ENCODE results near the gene ZDHHC8. TPM values are rescaled to one million over a fixed set of nuclear protein-coding genes. Genes with fewer than 3 reads are reported as not detected.
A peak's percentile ranks its signal among the peaks of the same experiment; 100 is the strongest.

ZDHHC8 gene
- total and polyA plus RNA-seq, 2 experiments from 2014 or later, result 9.6 to 72.7 TPM

- no peaks in the 10 kb centered on the region for H3K4me1 ChIP-seq (ENCODE audit: insufficient read depth)
- H3K27ac ChIP-seq, result no peak overlapping the region
- H3K4me3 ChIP-seq, result no peak overlapping the region
- H3K9me2 ChIP-seq (replicated peaks; ENCODE audit: insufficient read depth), result no peaks in the 10 kb centered on the region
- no peak overlapping the region for H3K4me2 ChIP-seq
- no peaks in the 10 kb centered on the region for H3K9me3 ChIP-seq (ENCODE audit: low read depth)
- H3K36me3 ChIP-seq (replicated peaks; ENCODE audit: insufficient read depth, low read depth), result no peaks in the 10 kb centered on the region
- DNase-seq (ENCODE audit: low spot score), result no peak
- H3K79me2 ChIP-seq, result no peaks in the 10 kb centered on the region
- H4K20me1 ChIP-seq (ENCODE audit: insufficient read depth, poor library complexity, severe bottlenecking), result no peaks in the 10 kb centered on the region
- 93% methylated on average over 23 of the region's 23 CpGs for WGBS (ENCODE audit: low lambda C conversion rate, missing lambda C conversion rate)
- H2AFZ ChIP-seq, result no peak overlapping the region
- TF ChIP-seq CTCF (IDR thresholded peaks at IDR 0.05; ENCODE audit: poor library complexity), result no peak
- no peak for TF ChIP-seq EZH2phosphoT487 (IDR thresholded peaks at IDR 0.05; ENCODE audit: low read depth, severe bottlenecking, unreplicated experiment)
- TF ChIP-seq EZH2 (IDR thresholded peaks at IDR 0.05; ENCODE audit: borderline replicate concordance), result no peak
- H3K27me3 ChIP-seq, result no peaks in the 10 kb centered on the region
These were observed 21.9 kb upstream of the ZDHHC8 start for GRCh38 chr22:20109411-20110358.

DNA sequence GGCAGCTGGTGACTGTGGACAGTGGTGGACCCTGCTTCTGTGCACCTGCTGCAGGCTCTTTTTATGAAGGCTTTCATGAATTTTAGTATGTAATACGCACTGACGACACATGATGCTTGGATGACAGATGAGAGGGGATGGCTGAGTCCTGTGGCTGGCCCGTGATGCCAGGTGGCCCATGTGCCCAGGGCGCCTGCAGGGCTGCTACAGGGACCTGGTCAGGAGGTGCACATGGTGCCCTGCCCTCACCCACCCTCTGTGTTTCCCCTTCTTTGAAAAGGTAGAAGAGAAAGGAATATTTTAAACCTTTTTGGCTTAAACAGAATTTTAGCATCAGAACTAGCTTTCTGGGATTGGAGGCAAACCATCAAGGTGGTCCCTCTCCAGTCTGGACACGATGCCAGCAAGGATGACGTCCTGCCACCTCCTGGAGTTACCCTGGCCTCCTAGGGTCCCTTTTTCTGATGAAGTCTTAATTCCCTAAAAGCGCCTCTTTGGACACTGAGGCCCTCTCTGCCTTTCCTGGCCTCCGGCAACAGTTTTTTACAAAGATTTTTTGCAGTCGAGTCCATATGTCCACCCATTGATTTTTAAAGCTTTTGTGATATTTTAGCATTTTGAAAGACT, 21.1 kb upstream of the ZDHHC8 start:
- no peaks in the 10 kb centered on the region for H4K20me1 ChIP-seq (ENCODE audit: insufficient read depth, poor library complexity, severe bottlenecking)
- no peaks in the 10 kb centered on the region for H3K9me3 ChIP-seq (ENCODE audit: low read depth)
- peaks cover 8% of the 10 kb centered on the region for H3K79me2 ChIP-seq
- H3K4me2 ChIP-seq, result no peak overlapping the region
- H3K9me2 ChIP-seq (replicated peaks; ENCODE audit: insufficient read depth), result no peaks in the 10 kb centered on the region
- 94% methylated on average over 9 of the region's 9 CpGs for WGBS (ENCODE audit: low lambda C conversion rate, missing lambda C conversion rate)
- H3K4me3 ChIP-seq, result no peak overlapping the region
- H2AFZ ChIP-seq, result no peak overlapping the region
- no peak for DNase-seq (ENCODE audit: low spot score)
- TF ChIP-seq EZH2phosphoT487 (IDR thresholded peaks at IDR 0.05; ENCODE audit: low read depth, severe bottlenecking, unreplicated experiment) (no peak), CTCF (IDR thresholded peaks at IDR 0.05; ENCODE audit: poor library complexity) (no peak), EZH2 (IDR thresholded peaks at IDR 0.05; ENCODE audit: borderline replicate concordance) (no peak)
- H3K27ac ChIP-seq, result no peak overlapping the region
- H3K36me3 ChIP-seq (replicated peaks; ENCODE audit: insufficient read depth, low read depth), result no peaks in the 10 kb centered on the region
- H3K27me3 ChIP-seq, result no peaks in the 10 kb centered on the region
- H3K4me1 ChIP-seq (ENCODE audit: insufficient read depth), result no peaks in the 10 kb centered on the region

DNA sequence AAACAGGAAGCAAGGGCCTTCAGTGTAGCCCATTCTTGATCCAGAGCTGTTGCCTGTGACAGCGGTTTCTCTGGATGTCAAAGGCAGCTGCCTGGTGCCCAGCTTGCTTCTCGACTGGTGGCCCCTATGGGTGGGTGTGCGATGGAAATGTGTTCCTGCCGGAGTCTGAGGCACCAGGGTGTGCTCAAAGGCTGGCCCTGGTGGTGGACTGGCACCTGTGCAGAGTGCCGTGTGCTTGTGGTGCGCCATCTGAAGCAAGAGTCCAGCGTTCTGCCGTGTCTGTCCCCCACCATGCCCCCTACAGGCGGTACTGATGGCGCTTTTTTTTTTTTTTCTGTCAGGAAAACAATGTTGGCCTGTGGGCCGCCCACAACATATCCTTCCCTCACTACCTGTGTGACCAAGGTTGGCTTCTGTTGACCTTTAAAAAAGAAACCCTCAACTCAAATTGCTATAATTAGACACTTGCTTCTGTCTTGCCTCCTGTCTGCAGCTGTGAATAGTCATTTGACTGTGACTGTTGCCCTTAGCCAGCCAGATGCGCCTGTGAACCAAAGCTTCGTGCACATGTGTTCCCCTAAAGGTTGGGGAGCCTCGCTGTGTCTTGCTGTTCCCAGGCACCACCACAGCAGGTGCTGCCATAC, 20.4 kb upstream of the ZDHHC8 start:
- Histone ChIP-seq H3K9me3 (ENCODE audit: low read depth) (no peaks in the 10 kb centered on the region), H3K27ac (no peak overlapping the region), H3K4me2 (no peak overlapping the region), H3K4me1 (ENCODE audit: insufficient read depth) (peaks cover 5% of the 10 kb centered on the region), H3K27me3 (no peaks in the 10 kb centered on the region), H3K9me2 (replicated peaks; ENCODE audit: insufficient read depth) (no peaks in the 10 kb centered on the region), H3K4me3 (no peak overlapping the region), H3K36me3 (replicated peaks; ENCODE audit: insufficient read depth, low read depth) (no peaks in the 10 kb centered on the region), H2AFZ (no peak overlapping the region), H4K20me1 (ENCODE audit: insufficient read depth, poor library complexity, severe bottlenecking) (no peaks in the 10 kb centered on the region), H3K79me2 (peaks cover 14% of the 10 kb centered on the region)
- 79% methylated on average over 14 of the region's 14 CpGs for WGBS (ENCODE audit: low lambda C conversion rate, missing lambda C conversion rate)
- DNase-seq (ENCODE audit: low spot score), result peak; percentile 38
- peak; percentile 25 for TF ChIP-seq CTCF (IDR thresholded peaks at IDR 0.05; ENCODE audit: poor library complexity)
- no peak for TF ChIP-seq EZH2 (IDR thresholded peaks at IDR 0.05; ENCODE audit: borderline replicate concordance)

Data from hepatocyte (in vitro differentiated cells).